Ectodermal cell (in vitro differentiated cells): Measurements from ENCODE around the gene CXCL17.
A peak's percentile ranks its signal among the peaks of the same experiment; 100 is the strongest.

ENCODE experiments used
- H3K27ac ChIP-seq: 2 replicates; pipeline ENCODE4 v1.7.0; 2013; ENCODE audit warnings: mild to moderate bottlenecking, low read depth, low read length; ENCODE audit not compliant: insufficient read depth, poor library complexity, severe bottlenecking
- H3K27me3 ChIP-seq: 2 replicates; pipeline ENCODE4 v1.7.0; 2013; ENCODE audit warnings: mild to moderate bottlenecking, low read length; ENCODE audit not compliant: insufficient read depth, control insufficient read depth, poor library complexity, severe bottlenecking
- H3K36me3 ChIP-seq: one replicate; pipeline ENCODE4 v1.7.0; 2013; ENCODE audit warnings: low read length; ENCODE audit not compliant: control insufficient read depth, insufficient read depth
- H3K4me1 ChIP-seq: one replicate; pipeline ENCODE4 v1.7.0; 2013; ENCODE audit warnings: low read length; ENCODE audit not compliant: control insufficient read depth, insufficient read depth
- H3K4me3 ChIP-seq: 2 replicates; pipeline ENCODE4 v1.7.0; 2013; ENCODE audit warnings: low read depth, low read length, control low read depth; ENCODE audit not compliant: insufficient read depth
- H3K9me3 ChIP-seq: 2 replicates; pipeline ENCODE4 v1.7.0; 2013; ENCODE audit warnings: mild to moderate bottlenecking, low read length, moderate library complexity; ENCODE audit not compliant: control insufficient read depth
- WGBS, 2 experiments: methylation state at CpG; one replicate each; pipeline ENCODE4 v1.1.7; 2013; ENCODE audit warnings: missing lambda C conversion rate in 2 of 2; 5-methylcytosine and 5-hydroxymethylcytosine counted together

Gene CXCL17

GRCh38 chr19:42412661-42413076 lies 30.1 kb downstream of the CXCL17 start:
- WGBS, 2 experiments: 70 to 79% methylated on average over 4 of the region's 4 CpGs
- H3K4me3 ChIP-seq: no peak overlapping the region
- peaks cover 3% of the 10 kb centered on the region for H3K27me3 ChIP-seq
- H3K4me1 ChIP-seq: peaks cover 18% of the 10 kb centered on the region
- H3K36me3 ChIP-seq: no peaks in the 10 kb centered on the region
- no peak overlapping the region for H3K27ac ChIP-seq
- no peaks in the 10 kb centered on the region for H3K9me3 ChIP-seq

GRCh38 chr19:42412227-42412626 lies 30.5 kb downstream of the CXCL17 start:
- Histone ChIP-seq H3K4me1 (peaks cover 18% of the 10 kb centered on the region), H3K27ac (no peak overlapping the region), H3K36me3 (no peaks in the 10 kb centered on the region), H3K4me3 (no peak overlapping the region), H3K27me3 (peaks cover 3% of the 10 kb centered on the region), H3K9me3 (no peaks in the 10 kb centered on the region)
- 44 to 52% methylated on average over 7 of the region's 7 CpGs for WGBS, 2 experiments

DNA sequence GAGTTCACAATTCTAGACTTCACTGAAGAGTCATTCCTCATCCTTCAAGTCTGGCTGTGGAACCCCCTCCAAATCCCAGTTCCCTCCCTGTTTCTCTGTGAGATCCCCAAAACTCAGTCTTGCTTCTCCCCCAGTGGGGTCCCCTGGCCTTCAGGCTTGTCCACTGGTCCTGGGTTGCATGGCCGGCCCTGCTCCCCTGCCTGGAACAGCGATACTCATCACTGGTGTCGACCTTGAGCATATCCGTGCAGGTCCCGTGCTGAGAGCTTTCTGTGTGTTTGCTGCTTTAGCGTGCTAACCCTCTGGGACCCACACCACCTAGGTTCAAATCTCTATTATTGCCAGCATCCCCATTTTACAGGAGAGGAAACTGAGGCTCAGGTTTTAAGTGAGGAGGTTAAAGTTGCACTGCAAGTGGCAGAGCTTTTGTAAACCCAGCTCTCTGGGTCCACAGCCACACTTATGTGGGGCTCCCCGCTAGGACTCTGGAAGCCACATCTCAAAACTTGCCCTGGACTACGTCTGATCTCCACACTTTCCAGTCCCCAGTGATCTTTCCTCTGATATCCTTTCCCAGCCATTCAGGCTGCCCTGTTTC lies 31.1 kb downstream of the CXCL17 start:
- Histone ChIP-seq H3K4me3 (no peak overlapping the region), H3K9me3 (no peaks in the 10 kb centered on the region), H3K36me3 (no peaks in the 10 kb centered on the region), H3K27me3 (peaks cover 3% of the 10 kb centered on the region), H3K27ac (no peak overlapping the region), H3K4me1 (peaks cover 18% of the 10 kb centered on the region)
- 94 to 95% methylated on average over 8 of the region's 8 CpGs for WGBS, 2 experiments

GRCh38 chr19:42410371-42410770 lies 32.4 kb downstream of the CXCL17 start:
- H3K27me3 ChIP-seq: peaks cover 3% of the 10 kb centered on the region
- no peak overlapping the region for H3K4me3 ChIP-seq
- no peak overlapping the region for H3K27ac ChIP-seq
- no peaks in the 10 kb centered on the region for H3K9me3 ChIP-seq
- H3K36me3 ChIP-seq: no peaks in the 10 kb centered on the region
- 95 to 96% methylated on average over 30 of the region's 30 CpGs for WGBS, 2 experiments
- peaks cover 18% of the 10 kb centered on the region for H3K4me1 ChIP-seq

DNA sequence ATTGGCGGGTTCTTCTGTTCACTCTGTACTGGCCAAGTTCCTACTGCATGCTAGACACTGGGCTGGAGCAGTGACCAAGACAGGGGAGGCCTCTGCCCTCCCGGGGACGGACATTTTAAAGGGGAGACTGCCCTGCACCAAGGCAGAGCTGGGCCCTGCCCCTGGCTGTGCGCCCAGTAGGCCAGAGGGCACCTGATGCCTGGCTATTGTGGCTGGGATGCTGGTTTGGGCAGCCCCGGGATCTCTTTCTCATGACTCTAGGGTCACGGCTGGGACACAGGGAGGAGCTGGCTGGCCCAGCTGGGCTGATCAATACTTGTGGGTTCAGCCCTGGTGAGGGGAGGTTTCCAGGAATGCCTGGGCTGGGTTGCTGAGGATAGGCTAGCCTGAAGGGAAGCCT lies 33.3 kb downstream of the CXCL17 start:
- Histone ChIP-seq H3K4me1 (peaks cover 18% of the 10 kb centered on the region), H3K9me3 (no peaks in the 10 kb centered on the region), H3K27me3 (peaks cover 3% of the 10 kb centered on the region), H3K27ac (no peak overlapping the region), H3K4me3 (no peak overlapping the region), H3K36me3 (no peaks in the 10 kb centered on the region)
- WGBS, 2 experiments: 85 to 87% methylated on average over 6 of the region's 6 CpGs

- Histone ChIP-seq H3K9me3 (no peaks in the 10 kb centered on the region), H3K4me1 (peaks cover 16% of the 10 kb centered on the region), H3K36me3 (no peaks in the 10 kb centered on the region), H3K27me3 (no peaks in the 10 kb centered on the region), H3K27ac (no peak overlapping the region), H3K4me3 (no peak overlapping the region)
- WGBS, 2 experiments: 96% methylated on average over 10 of the region's 10 CpGs
Observed at GRCh38 chr19:42407816-42408175, 35.0 kb downstream of the CXCL17 start.

GRCh38 chr19:42407085-42407815 lies 35.5 kb downstream of the CXCL17 start:
- no peaks in the 10 kb centered on the region for H3K27me3 ChIP-seq
- peaks cover 11% of the 10 kb centered on the region for H3K4me1 ChIP-seq
- no peaks in the 10 kb centered on the region for H3K9me3 ChIP-seq
- no peak overlapping the region for H3K4me3 ChIP-seq
- no peak overlapping the region for H3K27ac ChIP-seq
- WGBS, 2 experiments: 94% methylated on average over 30 of the region's 30 CpGs
- H3K36me3 ChIP-seq: no peaks in the 10 kb centered on the region

GRCh38 chr19:42406111-42406510 lies 36.6 kb downstream of the CXCL17 start:
- peaks cover 8% of the 10 kb centered on the region for H3K4me1 ChIP-seq
- H3K36me3 ChIP-seq: no peaks in the 10 kb centered on the region
- no peak overlapping the region for H3K27ac ChIP-seq
- H3K27me3 ChIP-seq: no peaks in the 10 kb centered on the region
- 95 to 96% methylated on average over 11 of the region's 11 CpGs for WGBS, 2 experiments
- H3K9me3 ChIP-seq: no peaks in the 10 kb centered on the region
- H3K4me3 ChIP-seq: no peak overlapping the region

DNA sequence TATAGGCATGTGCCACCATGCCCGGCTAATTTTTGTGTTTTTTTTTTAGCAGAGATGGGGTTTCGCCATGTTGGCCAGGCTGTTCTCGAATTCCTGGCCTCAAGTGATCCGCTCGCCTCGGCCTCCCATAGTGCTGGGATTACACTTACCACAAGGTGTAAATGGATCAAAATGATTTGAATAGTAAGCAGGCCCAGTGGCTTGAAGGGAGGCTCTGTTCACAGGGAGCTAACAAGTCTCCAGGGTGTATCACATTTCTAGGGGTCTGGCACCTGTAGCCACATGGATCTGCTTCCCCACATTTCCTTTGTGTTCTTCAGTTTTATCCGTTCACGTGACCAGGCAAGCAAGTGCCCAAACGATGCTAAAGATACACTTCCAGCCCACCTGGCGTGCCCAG lies 39.2 kb downstream of the CXCL17 start:
- WGBS, 2 experiments: 92 to 93% methylated on average over 10 of the region's 10 CpGs
- Histone ChIP-seq H3K27me3 (no peaks in the 10 kb centered on the region), H3K36me3 (no peaks in the 10 kb centered on the region), H3K4me1 (peaks cover 5% of the 10 kb centered on the region), H3K27ac (no peak overlapping the region), H3K9me3 (no peaks in the 10 kb centered on the region), H3K4me3 (no peak overlapping the region)

DNA sequence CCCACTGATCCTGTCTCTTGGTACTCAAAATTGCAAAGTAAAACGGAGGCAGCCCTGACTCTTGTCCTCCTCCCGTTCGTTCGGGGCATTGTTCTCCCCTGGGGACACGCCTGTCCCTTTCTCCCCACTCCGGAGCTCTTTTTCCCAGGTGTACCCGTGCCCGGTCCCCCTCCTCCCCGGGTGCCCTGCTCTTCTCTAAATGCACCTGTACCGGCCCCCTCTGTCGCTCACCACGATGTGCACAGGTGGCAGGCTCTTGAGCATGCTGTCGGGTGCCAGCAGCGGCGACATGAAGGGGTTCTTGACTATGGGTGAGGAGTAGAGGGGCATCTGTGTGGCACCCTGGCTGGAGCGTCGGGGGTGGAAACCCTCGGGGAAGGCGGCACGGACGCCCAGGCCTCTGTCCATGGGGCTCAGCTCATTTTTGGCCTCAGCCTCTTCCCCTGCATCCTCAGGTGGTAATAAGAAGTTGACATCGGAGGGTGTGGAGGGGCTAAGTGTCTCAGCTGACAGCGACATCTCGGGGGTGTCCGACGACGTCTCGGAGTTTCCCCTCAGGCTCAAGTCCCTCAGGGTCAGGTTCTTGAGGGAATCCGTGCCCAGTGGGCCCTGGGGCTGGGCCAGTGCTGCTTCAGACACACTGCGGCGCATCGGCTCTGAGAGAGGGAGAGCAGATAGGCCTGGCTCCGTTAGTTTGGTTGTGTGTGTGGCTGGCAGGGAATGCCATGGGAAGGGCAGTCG lies 40.2 kb downstream of the CXCL17 start:
- Histone ChIP-seq H3K27me3 (no peaks in the 10 kb centered on the region), H3K9me3 (no peaks in the 10 kb centered on the region), H3K27ac (no peak overlapping the region), H3K4me3 (peak overlapping the region; percentile 66), H3K4me1 (peaks cover 8% of the 10 kb centered on the region), H3K36me3 (no peaks in the 10 kb centered on the region)
- WGBS, 2 experiments: 33 to 37% methylated on average over 34 of the region's 34 CpGs
